GM19438 (cell line): ENCODE measurements around the gene OST4.

ENCODE experiments used
- ATAC-seq: cut with Tn5 transposase; IDR thresholded peaks from one replicate; pipeline ENCODE4 v1.9.1; 2021; ENCODE audit warnings: low read depth; ENCODE audit not compliant: unreplicated experiment

OST4 gene

GRCh38 chr2:27029051-27029450 is 42.4 kb downstream of the OST4 start:
- ATAC-seq, result no peak

GRCh38 chr2:27027211-27027651 is 44.2 kb downstream of the OST4 start:
- ATAC-seq, result no peak

- no peak for ATAC-seq
Observed at GRCh38 chr2:27025861-27026851, 45.3 kb downstream of the OST4 start.

GRCh38 chr2:27025281-27025800 is 46.1 kb downstream of the OST4 start:
- ATAC-seq, result no peak

- no peak for ATAC-seq
Observed at GRCh38 chr2:27024812-27025211, 46.6 kb downstream of the OST4 start.

- no peak for ATAC-seq
Observed at GRCh38 chr2:27024188-27024587, 47.3 kb downstream of the OST4 start.

- no peak for ATAC-seq
Observed at GRCh38 chr2:27023740-27024139, 47.7 kb downstream of the OST4 start.

- ATAC-seq, result no peak
Observed at GRCh38 chr2:27021253-27022049, 50.0 kb downstream of the OST4 start.
